Measurements from ENCODE around the gene NRCAM.
"Not testable (repeated sequence)": the region's sequence is repeated elsewhere in the genome, so short reads cannot be mapped to it uniquely, and the experiment has no call there.

- TF ChIP-seq CTCF, POLR2A (IDR thresholded peaks at IDR 0.05): not testable (repeated sequence)
Measured at GRCh38 chr7:108387686-108388085, 68.5 kb downstream of the NRCAM start.

Measured in adrenal gland (tissue), 5 donors.